Measurements from ENCODE around the gene ABCC11. TPM values are rescaled to one million over a fixed set of nuclear protein-coding genes. Genes with fewer than 3 reads are reported as not detected.

Gene ABCC11
- total and polyA plus RNA-seq, 2 of the 13 experiments (the other 11 are each of a cell fraction or from before 2014, with no cell fraction given): 1.0 to 1.4 TPM

DNA sequence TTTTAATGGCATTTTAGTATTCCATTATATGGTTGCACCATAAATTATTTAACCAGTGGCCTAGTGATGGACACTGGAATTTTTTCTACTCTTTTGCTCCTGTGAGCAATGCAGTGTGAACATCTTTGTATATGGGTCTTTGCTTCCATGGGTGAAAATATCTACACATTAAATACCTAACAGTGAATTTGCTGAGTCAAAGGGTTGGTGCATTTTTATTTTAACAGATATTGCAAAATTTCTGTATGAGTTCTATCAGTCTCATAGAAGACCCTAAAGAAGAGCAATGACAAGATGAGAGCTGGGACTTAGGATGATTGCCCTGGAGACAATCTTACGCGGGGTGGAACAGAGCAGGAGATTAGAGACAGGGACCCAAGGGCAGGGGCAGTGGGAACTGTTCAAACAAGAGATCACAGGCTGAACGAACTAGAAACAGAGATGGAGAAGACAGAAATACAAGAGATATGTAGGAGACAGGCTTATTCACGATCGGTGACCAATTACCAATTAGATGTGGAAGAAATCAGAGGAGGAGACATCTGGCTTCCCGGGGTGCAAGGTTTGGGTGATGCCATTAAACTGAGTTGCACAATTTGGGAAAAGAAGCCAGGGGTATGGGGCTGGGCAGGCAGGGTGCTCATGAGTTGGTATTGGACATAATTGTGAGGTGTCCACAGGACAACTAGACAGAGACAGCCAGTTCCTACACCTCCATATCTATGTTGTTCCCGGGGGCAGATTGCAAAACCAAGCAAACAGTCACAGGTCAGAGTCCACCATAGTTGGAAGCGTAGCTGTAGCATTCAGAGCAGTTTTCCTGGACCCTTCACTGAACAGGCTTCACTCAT, 43.1 kb downstream of the ABCC11 start (continued):
- TF ChIP-seq, protein P1, sequence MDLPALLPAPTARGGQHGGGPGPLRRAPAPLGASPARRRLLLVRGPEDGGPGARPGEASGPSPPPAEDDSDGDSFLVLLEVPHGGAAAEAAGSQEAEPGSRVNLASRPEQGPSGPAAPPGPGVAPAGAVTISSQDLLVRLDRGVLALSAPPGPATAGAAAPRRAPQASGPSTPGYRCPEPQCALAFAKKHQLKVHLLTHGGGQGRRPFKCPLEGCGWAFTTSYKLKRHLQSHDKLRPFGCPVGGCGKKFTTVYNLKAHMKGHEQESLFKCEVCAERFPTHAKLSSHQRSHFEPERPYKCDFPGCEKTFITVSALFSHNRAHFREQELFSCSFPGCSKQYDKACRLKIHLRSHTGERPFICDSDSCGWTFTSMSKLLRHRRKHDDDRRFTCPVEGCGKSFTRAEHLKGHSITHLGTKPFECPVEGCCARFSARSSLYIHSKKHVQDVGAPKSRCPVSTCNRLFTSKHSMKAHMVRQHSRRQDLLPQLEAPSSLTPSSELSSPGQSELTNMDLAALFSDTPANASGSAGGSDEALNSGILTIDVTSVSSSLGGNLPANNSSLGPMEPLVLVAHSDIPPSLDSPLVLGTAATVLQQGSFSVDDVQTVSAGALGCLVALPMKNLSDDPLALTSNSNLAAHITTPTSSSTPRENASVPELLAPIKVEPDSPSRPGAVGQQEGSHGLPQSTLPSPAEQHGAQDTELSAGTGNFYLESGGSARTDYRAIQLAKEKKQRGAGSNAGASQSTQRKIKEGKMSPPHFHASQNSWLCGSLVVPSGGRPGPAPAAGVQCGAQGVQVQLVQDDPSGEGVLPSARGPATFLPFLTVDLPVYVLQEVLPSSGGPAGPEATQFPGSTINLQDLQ (CRISPR knock-in tag; IDR thresholded peaks at IDR 0.05): peak; percentile 61; the same call in 1 of the 2 replicates
- TF ChIP-seq SYNCRIP (IDR thresholded peaks at IDR 0.05; ENCODE audit: insufficient read depth, low read depth, low read length) (no peak), NR2C2 (CRISPR knock-in tag; IDR thresholded peaks at IDR 0.05; ENCODE audit: borderline replicate concordance) (peak; percentile 78), ZNF510 (CRISPR knock-in tag; IDR thresholded peaks at IDR 0.05; ENCODE audit: low read depth) (no peak), RXRA (CRISPR knock-in tag; IDR thresholded peaks at IDR 0.05) (peak; percentile 92; the same call in 1 of the 2 replicates), NR2F6 (IDR thresholded peaks at IDR 0.05) (peak; percentile 83), NR2F6 (CRISPR knock-in tag; IDR thresholded peaks at IDR 0.05) (peak; percentile 94), ZNF33A (CRISPR knock-in tag; IDR thresholded peaks at IDR 0.05; ENCODE audit: borderline replicate concordance) (0 out of 2 replicates have a peak, but pooled peaks have one; percentile 15), PHF5A (CRISPR knock-in tag; IDR thresholded peaks at IDR 0.05; ENCODE audit: low read depth, unreplicated experiment) (peak; percentile 56), ATAD3A (CRISPR knock-in tag; IDR thresholded peaks at IDR 0.05) (no peak), ZNF33B (CRISPR knock-in tag; IDR thresholded peaks at IDR 0.05) (no peak), MYC (CRISPR knock-in tag; IDR thresholded peaks at IDR 0.05; ENCODE audit: borderline replicate concordance) (peak; percentile 44; the same call in 1 of the 2 replicates), ZIK1 (CRISPR knock-in tag; IDR thresholded peaks at IDR 0.05; ENCODE audit: borderline replicate concordance, low read depth) (no peak), TEAD2 (CRISPR knock-in tag; IDR thresholded peaks at IDR 0.05) (no peak), ZNF274 (CRISPR knock-in tag; IDR thresholded peaks at IDR 0.05) (0 out of 2 replicates have a peak, but pooled peaks have one; percentile 50), FOXO1 (CRISPR knock-in tag; IDR thresholded peaks at IDR 0.05) (peak; percentile 99), DNMT3B (CRISPR knock-in tag; conservative IDR thresholded peaks at IDR 0.05) (0 out of 2 replicates have a peak, but pooled peaks have one; percentile 61), ZSCAN25 (CRISPR knock-in tag; IDR thresholded peaks at IDR 0.05) (no peak; the same call in 1 of the 2 replicates), RORA (CRISPR knock-in tag; IDR thresholded peaks at IDR 0.05) (no peak), FOXP1 (IDR thresholded peaks at IDR 0.05) (peak; percentile 75; the same call in 1 of the 2 replicates), FOXP1 (CRISPR knock-in tag; IDR thresholded peaks at IDR 0.05) (peak; percentile 94), ZNF205 (CRISPR knock-in tag; IDR thresholded peaks at IDR 0.05) (0 out of 2 replicates have a peak, but pooled peaks have one; percentile 58), ZNF207 (IDR thresholded peaks at IDR 0.05; ENCODE audit: borderline replicate concordance) (no peak), TBL1XR1 (IDR thresholded peaks at IDR 0.05; ENCODE audit: borderline replicate concordance, low read length, partially characterized antibody) (no peak)
- TF ChIP-seq, protein P2, sequence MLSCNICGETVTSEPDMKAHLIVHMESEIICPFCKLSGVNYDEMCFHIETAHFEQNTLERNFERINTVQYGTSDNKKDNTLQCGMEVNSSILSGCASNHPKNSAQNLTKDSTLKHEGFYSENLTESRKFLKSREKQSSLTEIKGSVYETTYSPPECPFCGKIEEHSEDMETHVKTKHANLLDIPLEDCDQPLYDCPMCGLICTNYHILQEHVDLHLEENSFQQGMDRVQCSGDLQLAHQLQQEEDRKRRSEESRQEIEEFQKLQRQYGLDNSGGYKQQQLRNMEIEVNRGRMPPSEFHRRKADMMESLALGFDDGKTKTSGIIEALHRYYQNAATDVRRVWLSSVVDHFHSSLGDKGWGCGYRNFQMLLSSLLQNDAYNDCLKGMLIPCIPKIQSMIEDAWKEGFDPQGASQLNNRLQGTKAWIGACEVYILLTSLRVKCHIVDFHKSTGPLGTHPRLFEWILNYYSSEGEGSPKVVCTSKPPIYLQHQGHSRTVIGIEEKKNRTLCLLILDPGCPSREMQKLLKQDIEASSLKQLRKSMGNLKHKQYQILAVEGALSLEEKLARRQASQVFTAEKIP (CRISPR knock-in tag; IDR thresholded peaks at IDR 0.05; ENCODE audit: borderline replicate concordance): no peak
- TF ChIP-seq, protein P3, sequence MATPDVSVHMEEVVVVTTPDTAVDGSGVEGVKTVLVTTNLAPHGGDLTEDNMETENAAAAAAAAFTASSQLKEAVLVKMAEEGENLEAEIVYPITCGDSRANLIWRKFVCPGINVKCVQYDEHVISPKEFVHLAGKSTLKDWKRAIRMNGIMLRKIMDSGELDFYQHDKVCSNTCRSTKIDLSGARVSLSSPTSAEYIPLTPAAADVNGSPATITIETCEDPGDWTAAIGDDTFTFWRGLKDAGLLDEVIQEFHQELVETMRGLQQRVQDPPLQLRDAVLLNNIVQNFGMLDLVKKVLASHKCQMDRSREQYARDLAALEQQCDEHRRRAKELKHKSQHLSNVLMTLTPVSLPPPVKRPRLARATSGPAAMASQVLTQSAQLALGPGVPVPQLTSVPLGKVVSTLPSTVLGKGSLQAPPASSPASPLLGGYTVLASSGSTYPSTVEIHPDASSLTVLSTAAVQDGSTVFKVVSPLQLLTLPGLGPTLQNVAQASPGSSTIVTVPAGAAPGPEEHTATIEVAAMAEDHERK (CRISPR knock-in tag; IDR thresholded peaks at IDR 0.05; ENCODE audit: low read depth): 0 out of 2 replicates have a peak, but pooled peaks have one; percentile 6

All from HepG2 (cell line).